PFSK-1 (cell line): ENCODE data around the gene KCNQ2.

Experiments used
- FOXP2 ChIP-seq: optimal IDR thresholded peaks from 2 replicates; pipeline ENCODE3; 2011; ENCODE audit warnings: borderline replicate concordance, control low read depth, inconsistent platforms; ENCODE audit not compliant: insufficient read depth; ENCODE audit errors: extremely low read length, extremely low read depth
- POLR2AphosphoS5 ChIP-seq: IDR thresholded peaks from 2 replicates; pipeline ENCODE4 v1.6.1; 2012; ENCODE audit warnings: low read depth, mild to moderate bottlenecking, control low read depth, low read length, moderate library complexity
- REST ChIP-seq, 2 experiments: IDR thresholded peaks; 2 replicates each; pipeline versions ENCODE4 v1.6.1 to v1.8.0; 2011 to 2012; ENCODE audit warnings: low read depth in 2 of 2, low read length in 2 of 2, control low read depth in 1 of 2, inconsistent platforms in 1 of 2, mild to moderate bottlenecking in 1 of 2, moderate library complexity in 1 of 2; ENCODE audit not compliant: insufficient read depth in 1 of 2
- SIN3A ChIP-seq: IDR thresholded peaks from 2 replicates; pipeline ENCODE4 v1.6.1; 2012; ENCODE audit warnings: mild to moderate bottlenecking, low read length, moderate library complexity, borderline replicate concordance; ENCODE audit not compliant: insufficient read depth
- TAF1 ChIP-seq: IDR thresholded peaks from 2 replicates; pipeline ENCODE4 v1.6.1; 2012; ENCODE audit warnings: low read length, control low read depth, borderline replicate concordance; ENCODE audit not compliant: insufficient read depth

The KCNQ2 gene

GRCh38 chr20:63473555-63474449, 1.3 kb upstream of the KCNQ2 start:
- TF ChIP-seq POLR2AphosphoS5 (no peak), SIN3A (no peak), REST (IDR thresholded peaks at IDR 0.05; ENCODE audit: insufficient read depth in 1 of 2, low read depth in 2 of 2, low read length in 2 of 2) (no peak), FOXP2 (no peak), TAF1 (no peak)

- TF ChIP-seq REST (IDR thresholded peaks at IDR 0.05; ENCODE audit: insufficient read depth in 1 of 2, low read depth in 2 of 2, low read length in 2 of 2) (no peak), POLR2AphosphoS5 (no peak), TAF1 (no peak), SIN3A (no peak), FOXP2 (no peak)
These were observed 471 bp upstream of the KCNQ2 start for GRCh38 chr20:63472862-63473390.

DNA sequence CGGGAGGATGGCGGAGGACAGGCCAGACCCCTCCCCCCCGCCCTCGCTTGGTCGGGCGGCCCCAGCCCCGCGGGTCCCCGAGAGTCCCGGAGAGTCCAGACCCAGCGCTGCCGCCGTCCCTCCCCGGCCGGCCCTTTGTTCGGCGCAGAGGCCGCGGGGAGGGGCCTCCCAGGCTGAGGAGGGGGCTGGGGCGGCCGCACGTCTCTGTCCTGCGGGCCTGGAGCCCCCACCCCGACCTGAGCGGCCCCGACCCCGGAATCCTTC, 806 bp downstream of the KCNQ2 start:
- TF ChIP-seq POLR2AphosphoS5: no peak
- TF ChIP-seq FOXP2: no peak
- no peak for TF ChIP-seq SIN3A
- no peak for TF ChIP-seq REST (IDR thresholded peaks at IDR 0.05; ENCODE audit: insufficient read depth in 1 of 2, low read depth in 2 of 2, low read length in 2 of 2)
- TF ChIP-seq TAF1: no peak

- TF ChIP-seq REST (IDR thresholded peaks at IDR 0.05; ENCODE audit: insufficient read depth in 1 of 2, low read depth in 2 of 2, low read length in 2 of 2): no peak
- no peak for TF ChIP-seq FOXP2
- no peak for TF ChIP-seq POLR2AphosphoS5
- no peak for TF ChIP-seq TAF1
- no peak for TF ChIP-seq SIN3A
These were observed 1.3 kb downstream of the KCNQ2 start for GRCh38 chr20:63471002-63471716.
